BE2C (cell line): ENCODE measurements around the gene TYK2.

ENCODE experiments used
- DNase-seq: peaks from one replicate; pipeline ENCODE4 v3.0.0-alpha.2; 2020
- H3K27me3 ChIP-seq: fragments of 250-450 bp; sonication (Bioruptor Pico); 2 replicates; pipeline ENCODE4 v1.5.1; 2020; ENCODE audit warnings: mild to moderate bottlenecking
- H3K36me3 ChIP-seq: fragments of 250-450 bp; sonication (Bioruptor Pico); 2 replicates; pipeline ENCODE4 v1.5.1; 2020; ENCODE audit warnings: mild to moderate bottlenecking
- H3K4me1 ChIP-seq: fragments of 250-450 bp; sonication (Bioruptor Pico); 2 replicates; pipeline ENCODE4 v1.5.1; 2020
- H3K4me3 ChIP-seq: 2 replicates; pipeline ENCODE4 v1.5.1; 2011; ENCODE audit warnings: low read depth, low read length
- H3K9me3 ChIP-seq: fragments of 250-450 bp; sonication (Bioruptor Pico); 2 replicates; pipeline ENCODE4 v1.5.1; 2020
- CTCF ChIP-seq: IDR thresholded peaks from 2 replicates; pipeline ENCODE4 v1.5.1; 2012; ENCODE audit warnings: mild to moderate bottlenecking, low read depth, low read length

The TYK2 gene

GRCh38 chr19:10365518-10365917, 14.9 kb downstream of the TYK2 start:
- no peak overlapping the region for H3K4me3 ChIP-seq
- H3K27me3 ChIP-seq, result no peaks in the 10 kb centered on the region
- H3K9me3 ChIP-seq, result no peaks in the 10 kb centered on the region
- TF ChIP-seq CTCF, result no peak
- H3K36me3 ChIP-seq, result peaks cover 25% of the 10 kb centered on the region
- no peaks in the 10 kb centered on the region for H3K4me1 ChIP-seq
- DNase-seq, result no peak

GRCh38 chr19:10364644-10365043, 15.7 kb downstream of the TYK2 start:
- Histone ChIP-seq H3K9me3 (no peaks in the 10 kb centered on the region), H3K36me3 (peaks cover 24% of the 10 kb centered on the region)
- no peak for TF ChIP-seq CTCF

GRCh38 chr19:10363789-10364281, 16.5 kb downstream of the TYK2 start:
- TF ChIP-seq CTCF, result no peak
- no peak for DNase-seq
- Histone ChIP-seq H3K9me3 (no peaks in the 10 kb centered on the region), H3K4me3 (no peak overlapping the region), H3K36me3 (peaks cover 21% of the 10 kb centered on the region), H3K27me3 (no peaks in the 10 kb centered on the region), H3K4me1 (no peaks in the 10 kb centered on the region)

More at GRCh38 chr19:10364644-10365043, 15.7 kb downstream of the TYK2 start:
- Histone ChIP-seq H3K27me3 (no peaks in the 10 kb centered on the region), H3K4me1 (no peaks in the 10 kb centered on the region), H3K4me3 (no peak overlapping the region)
- no peak for DNase-seq

GRCh38 chr19:10362259-10362658, 18.1 kb downstream of the TYK2 start:
- H3K36me3 ChIP-seq, result peaks cover 13% of the 10 kb centered on the region
- H3K9me3 ChIP-seq, result no peaks in the 10 kb centered on the region
- no peaks in the 10 kb centered on the region for H3K27me3 ChIP-seq
- DNase-seq, result no peak
- no peaks in the 10 kb centered on the region for H3K4me1 ChIP-seq
- H3K4me3 ChIP-seq, result no peak overlapping the region
- no peak for TF ChIP-seq CTCF

GRCh38 chr19:10361569-10362011, 18.8 kb downstream of the TYK2 start:
- peaks cover 8% of the 10 kb centered on the region for H3K36me3 ChIP-seq
- no peak overlapping the region for H3K4me3 ChIP-seq
- no peaks in the 10 kb centered on the region for H3K4me1 ChIP-seq
- no peak for TF ChIP-seq CTCF
- H3K9me3 ChIP-seq, result no peaks in the 10 kb centered on the region
- no peak for DNase-seq
- H3K27me3 ChIP-seq, result no peaks in the 10 kb centered on the region

- no peak for DNase-seq
- Histone ChIP-seq H3K4me1 (peaks cover 9% of the 10 kb centered on the region; the same call in 1 of the 2 replicates), H3K36me3 (peaks cover 6% of the 10 kb centered on the region), H3K4me3 (no peak overlapping the region), H3K9me3 (no peaks in the 10 kb centered on the region), H3K27me3 (no peaks in the 10 kb centered on the region)
- TF ChIP-seq CTCF, result no peak
Observed at GRCh38 chr19:10356431-10356830, 23.9 kb downstream of the TYK2 start.
